Muscle of back (tissue), 11 donors: ENCODE measurements around the gene HRH1. TPM values are rescaled to one million over a fixed set of nuclear protein-coding genes. Genes with fewer than 3 reads are reported as not detected.

Experiments used
- DNase-seq, 3 donors: peaks; one replicate each; pipeline versions ENCODE4 v3.0.0 to v3.0.0-alpha.2; 2013
- polyA plus RNA-seq, 10 donors: library from polyadenylated mRNA; unstranded; fragments of 120-200 nt; gene quantifications; one replicate each; pipeline ENCODE4 v1.2.1, GENCODE V29; 2013; ENCODE audit not compliant: insufficient read length in 10 of 10

The HRH1 gene
- polyA plus RNA-seq, 10 donors = 3.1 to 5.2 (median 4.3) TPM

- DNase-seq = peak in 1 of 3 donors; percentile 59
Measured at GRCh38 chr3:11273891-11274291, 119.6 kb downstream of the HRH1 start.

GRCh38 chr3:11274566-11275142 is 120.4 kb downstream of the HRH1 start:
- DNase-seq = no peak

- no peak for DNase-seq
Measured at GRCh38 chr3:11275926-11276325, 121.6 kb downstream of the HRH1 start.

GRCh38 chr3:11276901-11277300 is 122.6 kb downstream of the HRH1 start:
- DNase-seq = no peak

- DNase-seq = peak; percentile 58 to 93 (median 83)
Measured at GRCh38 chr3:11282250-11283138, 128.2 kb downstream of the HRH1 start.

GRCh38 chr3:11283139-11283475 is 128.8 kb downstream of the HRH1 start:
- no peak for DNase-seq

GRCh38 chr3:11284011-11284410 is 129.7 kb downstream of the HRH1 start:
- DNase-seq = no peak

- DNase-seq = no peak
Measured at GRCh38 chr3:11285471-11285870, 131.2 kb downstream of the HRH1 start.

GRCh38 chr3:11287404-11287803 is 133.1 kb downstream of the HRH1 start:
- DNase-seq = no peak

GRCh38 chr3:11288021-11288491 is 133.8 kb downstream of the HRH1 start:
- DNase-seq = peak in 1 of 3 donors; percentile 40

- DNase-seq = peak in 2 of 3 donors; percentile 61 to 81
Measured at GRCh38 chr3:11288786-11289637, 134.7 kb downstream of the HRH1 start.

GRCh38 chr3:11289864-11290263 is 135.6 kb downstream of the HRH1 start:
- no peak for DNase-seq

GRCh38 chr3:11290743-11291680 is 136.7 kb downstream of the HRH1 start:
- no peak for DNase-seq

GRCh38 chr3:11291808-11292207 is 137.5 kb downstream of the HRH1 start:
- DNase-seq = no peak

GRCh38 chr3:11297126-11297525 is 142.8 kb downstream of the HRH1 start:
- no peak for DNase-seq

GRCh38 chr3:11300970-11301369 is 146.7 kb downstream of the HRH1 start:
- no peak for DNase-seq

GRCh38 chr3:11302444-11302843 is 148.2 kb downstream of the HRH1 start:
- no peak for DNase-seq

- no peak for DNase-seq
Measured at GRCh38 chr3:11304175-11304574, 149.9 kb downstream of the HRH1 start.

GRCh38 chr3:11305509-11305908 is 151.2 kb downstream of the HRH1 start:
- no peak for DNase-seq

- DNase-seq = no peak
Measured at GRCh38 chr3:11306817-11307589, 152.7 kb downstream of the HRH1 start.
